Neuron (in vitro differentiated cells): ENCODE data around the gene CDC7.

ENCODE experiments used
- H2AFZ ChIP-seq: one replicate; pipeline ENCODE4 v1.6.1; 2013; ENCODE audit warnings: low read depth, mild to moderate bottlenecking, inconsistent platforms, low read length, moderate library complexity
- H3K27me3 ChIP-seq: one replicate; pipeline ENCODE4 v1.6.1; 2013; ENCODE audit warnings: low read length; ENCODE audit not compliant: insufficient read depth
- H3K36me3 ChIP-seq: one replicate; pipeline ENCODE4 v1.6.1; 2013; ENCODE audit warnings: low read length; ENCODE audit not compliant: insufficient read depth
- H3K4me1 ChIP-seq: one replicate; pipeline ENCODE4 v1.6.1; 2013; ENCODE audit warnings: low read length; ENCODE audit not compliant: insufficient read depth
- H3K4me3 ChIP-seq: 2 replicates; pipeline ENCODE4 v1.5.1; 2013; ENCODE audit warnings: mild to moderate bottlenecking, low read length, moderate library complexity
- H3K9me3 ChIP-seq: one replicate; pipeline ENCODE4 v1.6.1; 2013; ENCODE audit warnings: low read length

Gene CDC7

GRCh38 chr1:91556556-91556955 is 55.9 kb downstream of the CDC7 start:
- no peak overlapping the region for H3K4me3 ChIP-seq

GRCh38 chr1:91557039-91557690 is 56.5 kb downstream of the CDC7 start:
- no peaks in the 10 kb centered on the region for H3K9me3 ChIP-seq
- H3K36me3 ChIP-seq, result no peaks in the 10 kb centered on the region
- no peak overlapping the region for H3K4me3 ChIP-seq
- H2AFZ ChIP-seq, result no peak overlapping the region
- no peaks in the 10 kb centered on the region for H3K4me1 ChIP-seq
- H3K27me3 ChIP-seq, result no peaks in the 10 kb centered on the region

More at GRCh38 chr1:91556556-91556955, 55.9 kb downstream of the CDC7 start:
- no peaks in the 10 kb centered on the region for H3K36me3 ChIP-seq
- no peak overlapping the region for H2AFZ ChIP-seq
- no peaks in the 10 kb centered on the region for H3K4me1 ChIP-seq
- no peaks in the 10 kb centered on the region for H3K9me3 ChIP-seq
- no peaks in the 10 kb centered on the region for H3K27me3 ChIP-seq

GRCh38 chr1:91557826-91558225 is 57.2 kb downstream of the CDC7 start:
- Histone ChIP-seq H2AFZ (no peak overlapping the region), H3K4me1 (no peaks in the 10 kb centered on the region), H3K36me3 (no peaks in the 10 kb centered on the region), H3K27me3 (no peaks in the 10 kb centered on the region), H3K9me3 (no peaks in the 10 kb centered on the region), H3K4me3 (no peak overlapping the region)

- Histone ChIP-seq H3K9me3 (no peaks in the 10 kb centered on the region), H3K36me3 (no peaks in the 10 kb centered on the region), H2AFZ (no peak overlapping the region), H3K4me1 (peaks cover 3% of the 10 kb centered on the region), H3K4me3 (no peak overlapping the region), H3K27me3 (no peaks in the 10 kb centered on the region)
Observed at GRCh38 chr1:91559046-91559750, 58.5 kb downstream of the CDC7 start.

- Histone ChIP-seq H3K4me1 (peaks cover 9% of the 10 kb centered on the region), H2AFZ (no peak overlapping the region), H3K9me3 (no peaks in the 10 kb centered on the region), H3K4me3 (no peak overlapping the region), H3K27me3 (no peaks in the 10 kb centered on the region), H3K36me3 (no peaks in the 10 kb centered on the region)
Observed at GRCh38 chr1:91559838-91560565, 59.4 kb downstream of the CDC7 start.

- Histone ChIP-seq H2AFZ (no peak overlapping the region), H3K4me1 (peaks cover 20% of the 10 kb centered on the region), H3K27me3 (no peaks in the 10 kb centered on the region), H3K4me3 (no peak overlapping the region), H3K9me3 (peaks cover 4% of the 10 kb centered on the region), H3K36me3 (no peaks in the 10 kb centered on the region)
Observed at GRCh38 chr1:91564888-91565701, 64.4 kb downstream of the CDC7 start.

GRCh38 chr1:91567583-91567982 is 66.9 kb downstream of the CDC7 start:
- no peaks in the 10 kb centered on the region for H3K36me3 ChIP-seq
- H2AFZ ChIP-seq, result no peak overlapping the region
- H3K27me3 ChIP-seq, result no peaks in the 10 kb centered on the region
- H3K4me1 ChIP-seq, result peaks cover 20% of the 10 kb centered on the region
- no peak overlapping the region for H3K4me3 ChIP-seq
- H3K9me3 ChIP-seq, result peaks cover 7% of the 10 kb centered on the region

GRCh38 chr1:91568261-91568660 is 67.6 kb downstream of the CDC7 start:
- Histone ChIP-seq H3K9me3 (peaks cover 7% of the 10 kb centered on the region), H2AFZ (no peak overlapping the region), H3K4me3 (no peak overlapping the region)

GRCh38 chr1:91569411-91570119 is 68.9 kb downstream of the CDC7 start:
- Histone ChIP-seq H2AFZ (no peak overlapping the region), H3K9me3 (peaks cover 7% of the 10 kb centered on the region), H3K4me3 (no peak overlapping the region), H3K36me3 (no peaks in the 10 kb centered on the region), H3K27me3 (no peaks in the 10 kb centered on the region), H3K4me1 (peaks cover 14% of the 10 kb centered on the region)

More at GRCh38 chr1:91568261-91568660, 67.6 kb downstream of the CDC7 start:
- no peaks in the 10 kb centered on the region for H3K36me3 ChIP-seq
- no peaks in the 10 kb centered on the region for H3K27me3 ChIP-seq
- H3K4me1 ChIP-seq, result peaks cover 20% of the 10 kb centered on the region

GRCh38 chr1:91570120-91570448 is 69.4 kb downstream of the CDC7 start:
- Histone ChIP-seq H3K27me3 (no peaks in the 10 kb centered on the region), H3K4me3 (no peak overlapping the region), H3K36me3 (no peaks in the 10 kb centered on the region), H3K4me1 (peaks cover 14% of the 10 kb centered on the region), H2AFZ (no peak overlapping the region), H3K9me3 (peaks cover 7% of the 10 kb centered on the region)

GRCh38 chr1:91572044-91572443 is 71.4 kb downstream of the CDC7 start:
- no peak overlapping the region for H2AFZ ChIP-seq
- peaks cover 7% of the 10 kb centered on the region for H3K9me3 ChIP-seq

More at GRCh38 chr1:91572044-91572443, 71.4 kb downstream of the CDC7 start:
- no peak overlapping the region for H3K4me3 ChIP-seq
- H3K36me3 ChIP-seq, result no peaks in the 10 kb centered on the region
- peaks cover 4% of the 10 kb centered on the region for H3K4me1 ChIP-seq
- no peaks in the 10 kb centered on the region for H3K27me3 ChIP-seq
